Measurements from ENCODE around the gene MYCN.

GRCh38 chr2:15991231-15991630, 50.9 kb downstream of the MYCN start:
- TF ChIP-seq SUZ12 (IDR thresholded peaks at IDR 0.05; ENCODE audit: low read length): no peak
- TF ChIP-seq MAX (IDR thresholded peaks at IDR 0.05): no peak
